ENCODE data around the gene ARHGEF11. TPM values are rescaled to one million over a fixed set of nuclear protein-coding genes. Genes with fewer than 3 reads are reported as not detected.

Gene ARHGEF11
- total RNA-seq, 1 donor from 2014 or later: 43.7 TPM

GRCh38 chr1:157091186-157091585, 45.6 kb upstream of the ARHGEF11 start:
- Mint-ChIP-seq H3K36me3 (no peaks in the 10 kb centered on the region), H3K4me1 (ENCODE audit: unreplicated experiment) (peaks cover 12% of the 10 kb centered on the region), H3K4me3 (no peak overlapping the region), H3K27me3 (no peaks in the 10 kb centered on the region), H3K9me3 (no peaks in the 10 kb centered on the region), H3K27ac (no peak overlapping the region)
- no peak for DNase-seq (ENCODE audit: extremely low spot score, unreplicated experiment)
- TF ChIP-seq CTCF (conservative IDR thresholded peaks at IDR 0.05): no peak

GRCh38 chr1:157090771-157091170, 45.2 kb upstream of the ARHGEF11 start:
- H3K27me3 Mint-ChIP-seq: no peaks in the 10 kb centered on the region
- no peak overlapping the region for H3K4me3 Mint-ChIP-seq
- no peak overlapping the region for H3K27ac Mint-ChIP-seq
- H3K4me1 Mint-ChIP-seq (ENCODE audit: unreplicated experiment): peaks cover 12% of the 10 kb centered on the region
- TF ChIP-seq CTCF (conservative IDR thresholded peaks at IDR 0.05): no peak
- no peak for DNase-seq (ENCODE audit: extremely low spot score, unreplicated experiment)
- no peaks in the 10 kb centered on the region for H3K36me3 Mint-ChIP-seq
- H3K9me3 Mint-ChIP-seq: no peaks in the 10 kb centered on the region

- Mint-ChIP-seq H3K36me3 (no peaks in the 10 kb centered on the region), H3K27me3 (no peaks in the 10 kb centered on the region), H3K27ac (no peak overlapping the region), H3K4me1 (ENCODE audit: unreplicated experiment) (peaks cover 12% of the 10 kb centered on the region), H3K4me3 (peak overlapping the region; percentile 48), H3K9me3 (no peaks in the 10 kb centered on the region)
- peak; percentile 97 for TF ChIP-seq CTCF (conservative IDR thresholded peaks at IDR 0.05)
- DNase-seq (ENCODE audit: extremely low spot score, unreplicated experiment): peak; percentile 90
Observed at GRCh38 chr1:157090196-157090647, 44.7 kb upstream of the ARHGEF11 start.

- peaks cover 12% of the 10 kb centered on the region for H3K4me1 Mint-ChIP-seq (ENCODE audit: unreplicated experiment)
- DNase-seq (ENCODE audit: extremely low spot score, unreplicated experiment): no peak
- H3K36me3 Mint-ChIP-seq: no peaks in the 10 kb centered on the region
- TF ChIP-seq CTCF (conservative IDR thresholded peaks at IDR 0.05): no peak
- H3K27ac Mint-ChIP-seq: no peak overlapping the region
- H3K4me3 Mint-ChIP-seq: no peak overlapping the region
- H3K9me3 Mint-ChIP-seq: no peaks in the 10 kb centered on the region
- H3K27me3 Mint-ChIP-seq: no peaks in the 10 kb centered on the region
Observed at GRCh38 chr1:157089789-157090188, 44.2 kb upstream of the ARHGEF11 start.

GRCh38 chr1:157088607-157089006, 43.1 kb upstream of the ARHGEF11 start:
- Mint-ChIP-seq H3K9me3 (no peaks in the 10 kb centered on the region), H3K36me3 (no peaks in the 10 kb centered on the region), H3K27ac (no peak overlapping the region), H3K4me3 (no peak overlapping the region), H3K4me1 (ENCODE audit: unreplicated experiment) (peaks cover 12% of the 10 kb centered on the region), H3K27me3 (no peaks in the 10 kb centered on the region)
- no peak for TF ChIP-seq CTCF (conservative IDR thresholded peaks at IDR 0.05)
- DNase-seq (ENCODE audit: extremely low spot score, unreplicated experiment): no peak

- Mint-ChIP-seq H3K27me3 (no peaks in the 10 kb centered on the region), H3K4me3 (no peak overlapping the region), H3K9me3 (no peaks in the 10 kb centered on the region), H3K36me3 (no peaks in the 10 kb centered on the region), H3K4me1 (ENCODE audit: unreplicated experiment) (peaks cover 12% of the 10 kb centered on the region), H3K27ac (no peak overlapping the region)
- no peak for TF ChIP-seq CTCF (conservative IDR thresholded peaks at IDR 0.05)
- DNase-seq (ENCODE audit: extremely low spot score, unreplicated experiment): no peak
Observed at GRCh38 chr1:157087030-157087429, 41.5 kb upstream of the ARHGEF11 start.
